Measurements from ENCODE around the gene ISLR. TPM values are rescaled to one million over a fixed set of nuclear protein-coding genes. Genes with fewer than 3 reads are reported as not detected.
A peak's percentile ranks its signal among the peaks of the same experiment; 100 is the strongest.

Gene ISLR
- total RNA-seq, 4 donors from 2014 or later = 0.91 to 38.0 (median 11.0) TPM

- no peak overlapping the region for H3K27ac ChIP-seq
- intact Hi-C loops (cut with DNase I) = no loop called here
- TF ChIP-seq POLR2A (IDR thresholded peaks at IDR 0.05) (no peak), CTCF (IDR thresholded peaks at IDR 0.05) (no peak)
- WGBS, 2 donors = 88 to 92% methylated on average over 6 to 8 of the region's 13 CpGs
- H3K4me3 ChIP-seq = no peak overlapping the region
- no peaks in the 10 kb centered on the region for H3K27me3 ChIP-seq
- H3K4me1 ChIP-seq = peaks cover 11 to 81% (median 34%) of the 10 kb centered on the region in 3 donors
- no peak for DNase-seq
- no peaks in the 10 kb centered on the region for H3K9me3 ChIP-seq
- H3K36me3 ChIP-seq = no peaks in the 10 kb centered on the region
Observed at GRCh38 chr15:74194572-74195559, 21.4 kb downstream of the ISLR start.

GRCh38 chr15:74196175-74196574 lies 22.7 kb downstream of the ISLR start:
- WGBS, 2 donors = 12 to 40% methylated on average over 1 to 6 of the region's 7 CpGs
- DNase-seq = no peak
- no peaks in the 10 kb centered on the region for H3K9me3 ChIP-seq
- no peaks in the 10 kb centered on the region for H3K36me3 ChIP-seq
- H3K4me1 ChIP-seq = peaks cover 15 to 94% (median 47%) of the 10 kb centered on the region in 3 donors
- H3K27me3 ChIP-seq = no peaks in the 10 kb centered on the region
- TF ChIP-seq POLR2A (IDR thresholded peaks at IDR 0.05) (no peak), CTCF (IDR thresholded peaks at IDR 0.05) (no peak)
- peak overlapping the region in 3 of 4 donors; percentile 10 to 37 (median 21) for H3K27ac ChIP-seq
- H3K4me3 ChIP-seq = no peak overlapping the region
- intact Hi-C loops (cut with DNase I) = no loop called here

DNA sequence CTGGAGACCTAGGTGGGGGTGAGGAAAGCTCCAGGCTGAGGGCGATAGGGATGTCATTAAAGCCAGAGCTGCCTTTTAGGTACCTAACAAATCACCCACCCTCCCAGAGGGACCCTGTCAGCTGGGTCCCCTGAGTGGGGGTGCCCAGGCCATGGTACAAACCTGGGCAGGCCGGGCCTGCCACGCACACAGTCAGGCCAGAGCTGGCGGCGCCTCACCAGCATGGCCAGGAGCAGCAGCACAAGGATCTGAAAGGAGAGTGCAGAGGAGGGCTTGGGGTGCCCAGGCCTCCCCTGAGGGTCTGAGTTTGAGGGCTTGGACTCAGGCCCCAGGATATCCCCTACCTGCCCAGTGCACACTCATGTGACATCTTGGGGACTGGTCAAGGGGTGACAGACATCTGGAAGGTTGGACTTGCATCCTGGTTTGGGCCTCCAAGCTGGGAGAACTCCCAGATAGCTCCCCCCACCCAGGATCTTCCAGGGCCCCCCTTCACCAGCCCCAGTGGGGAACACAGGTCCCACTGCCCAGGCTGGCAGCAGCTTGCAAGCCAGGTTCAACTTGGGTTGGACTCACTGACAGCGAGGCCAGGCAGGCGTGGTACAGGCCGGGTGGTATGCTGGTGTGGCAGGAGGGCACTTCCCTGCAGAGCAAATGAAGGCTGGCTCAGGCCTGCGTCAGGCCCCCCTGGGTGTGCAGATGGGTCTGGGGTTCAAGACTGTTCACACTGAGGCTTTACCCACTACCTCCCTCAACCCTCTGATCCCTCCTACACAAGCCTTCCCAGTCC lies 23.9 kb downstream of the ISLR start:
- Histone ChIP-seq H3K9me3 (no peaks in the 10 kb centered on the region), H3K4me1 (peaks cover 16 to 99% (median 59%) of the 10 kb centered on the region in 3 donors), H3K27ac (peak overlapping the region in 1 of 4 donors; percentile 37), H3K27me3 (no peaks in the 10 kb centered on the region), H3K4me3 (no peak overlapping the region), H3K36me3 (no peaks in the 10 kb centered on the region)
- no peak for DNase-seq
- intact Hi-C loops (cut with DNase I) = no loop called here
- WGBS, 2 donors = 95% methylated on average over 7 of the region's 9 CpGs; no CpG with 5 or more reads in 1 of the 2 donors
- TF ChIP-seq CTCF (IDR thresholded peaks at IDR 0.05) (no peak), POLR2A (IDR thresholded peaks at IDR 0.05) (no peak)

GRCh38 chr15:74199297-74199652 lies 25.8 kb downstream of the ISLR start:
- no peaks in the 10 kb centered on the region for H3K9me3 ChIP-seq
- TF ChIP-seq POLR2A (IDR thresholded peaks at IDR 0.05) = no peak
- TF ChIP-seq CTCF (IDR thresholded peaks at IDR 0.05) = no peak
- peaks cover 0 to 4% (median 0%) of the 10 kb centered on the region in 4 donors for H3K27me3 ChIP-seq
- no peak for DNase-seq
- H3K27ac ChIP-seq = no peak overlapping the region
- intact Hi-C loops (cut with DNase I) = no loop called here
- H3K4me1 ChIP-seq = peaks cover 11 to 99% (median 58%) of the 10 kb centered on the region in 3 donors
- WGBS, 2 donors = 88 to 96% methylated on average over 3 to 5 of the region's 6 CpGs
- no peaks in the 10 kb centered on the region for H3K36me3 ChIP-seq
- no peak overlapping the region for H3K4me3 ChIP-seq
